Mesothelial cell of epicardium (in vitro differentiated cells): ENCODE results near the gene MAPK14. TPM values are rescaled to one million over a fixed set of nuclear protein-coding genes. Genes with fewer than 3 reads are reported as not detected.
"Not testable (repeated sequence)": the region's sequence is repeated elsewhere in the genome, so short reads cannot be mapped to it uniquely, and the experiment has no call there.

ENCODE experiments used
- DNase-seq, 2 experiments: peaks; one replicate each; pipeline ENCODE4 v3.0.0; 2021; ENCODE audit warnings: low spot score in 2 of 2; ENCODE audit not compliant: unreplicated experiment in 2 of 2
- H3K27ac Mint-ChIP-seq: 2 replicates; pipeline ENCODE4 v1.8.0; 2021; ENCODE audit warnings: mixed read lengths
- H3K27me3 Mint-ChIP-seq: 2 replicates; pipeline ENCODE4 v1.8.0; 2021; ENCODE audit warnings: low read depth, mixed read lengths
- H3K36me3 Mint-ChIP-seq: 2 replicates; pipeline ENCODE4 v1.8.0; 2021; ENCODE audit warnings: mixed read lengths
- H3K4me1 Mint-ChIP-seq: 2 replicates; pipeline ENCODE4 v1.8.0; 2021; ENCODE audit warnings: mixed read lengths
- H3K4me3 Mint-ChIP-seq: 2 replicates; pipeline ENCODE4 v1.8.0; 2021; ENCODE audit warnings: mild to moderate bottlenecking, moderate library complexity, mixed read lengths
- H3K9me3 Mint-ChIP-seq: 2 replicates; pipeline ENCODE4 v1.8.0; 2021; ENCODE audit warnings: mixed read lengths
- total RNA-seq: library from RNA; stranded (reverse); gene quantifications from 3 replicates; pipeline ENCODE4 v1.2.1, GENCODE V29; 2021
- TF ChIP-seq, protein P1 (sequence below): fragments of 200-600 bp; sonication (generic); IDR thresholded peaks from one replicate; pipeline ENCODE4 v1.5.0; 2021; ENCODE audit warnings: antibody characterized with exemption; ENCODE audit not compliant: unreplicated experiment

The MAPK14 gene
- total RNA-seq, 1 donor from 2014 or later, result 54.8 TPM

DNA sequence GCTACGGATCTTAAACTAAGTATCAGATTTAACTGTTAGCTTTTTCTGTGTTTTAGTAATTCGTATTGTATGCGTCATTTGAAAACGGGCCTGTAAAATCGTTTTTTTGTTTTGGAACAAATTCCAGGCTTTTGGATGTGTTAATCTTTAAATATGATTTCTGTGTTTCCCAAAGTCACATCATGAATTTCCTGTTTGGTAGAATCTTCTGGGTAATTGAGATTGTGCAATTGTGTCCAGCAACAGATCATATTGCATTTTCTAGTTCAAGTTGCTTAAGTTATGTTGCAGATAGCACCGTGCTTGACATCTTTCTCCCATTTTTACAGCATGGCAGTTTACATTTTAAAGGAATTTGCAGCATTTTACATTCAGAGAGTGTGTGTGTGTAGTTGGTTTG, 1.9 kb downstream of the MAPK14 start:
- TF ChIP-seq, protein P1, sequence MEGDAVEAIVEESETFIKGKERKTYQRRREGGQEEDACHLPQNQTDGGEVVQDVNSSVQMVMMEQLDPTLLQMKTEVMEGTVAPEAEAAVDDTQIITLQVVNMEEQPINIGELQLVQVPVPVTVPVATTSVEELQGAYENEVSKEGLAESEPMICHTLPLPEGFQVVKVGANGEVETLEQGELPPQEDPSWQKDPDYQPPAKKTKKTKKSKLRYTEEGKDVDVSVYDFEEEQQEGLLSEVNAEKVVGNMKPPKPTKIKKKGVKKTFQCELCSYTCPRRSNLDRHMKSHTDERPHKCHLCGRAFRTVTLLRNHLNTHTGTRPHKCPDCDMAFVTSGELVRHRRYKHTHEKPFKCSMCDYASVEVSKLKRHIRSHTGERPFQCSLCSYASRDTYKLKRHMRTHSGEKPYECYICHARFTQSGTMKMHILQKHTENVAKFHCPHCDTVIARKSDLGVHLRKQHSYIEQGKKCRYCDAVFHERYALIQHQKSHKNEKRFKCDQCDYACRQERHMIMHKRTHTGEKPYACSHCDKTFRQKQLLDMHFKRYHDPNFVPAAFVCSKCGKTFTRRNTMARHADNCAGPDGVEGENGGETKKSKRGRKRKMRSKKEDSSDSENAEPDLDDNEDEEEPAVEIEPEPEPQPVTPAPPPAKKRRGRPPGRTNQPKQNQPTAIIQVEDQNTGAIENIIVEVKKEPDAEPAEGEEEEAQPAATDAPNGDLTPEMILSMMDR, result no peak
- peak overlapping the region; percentile 93 for H3K27ac Mint-ChIP-seq

DNA sequence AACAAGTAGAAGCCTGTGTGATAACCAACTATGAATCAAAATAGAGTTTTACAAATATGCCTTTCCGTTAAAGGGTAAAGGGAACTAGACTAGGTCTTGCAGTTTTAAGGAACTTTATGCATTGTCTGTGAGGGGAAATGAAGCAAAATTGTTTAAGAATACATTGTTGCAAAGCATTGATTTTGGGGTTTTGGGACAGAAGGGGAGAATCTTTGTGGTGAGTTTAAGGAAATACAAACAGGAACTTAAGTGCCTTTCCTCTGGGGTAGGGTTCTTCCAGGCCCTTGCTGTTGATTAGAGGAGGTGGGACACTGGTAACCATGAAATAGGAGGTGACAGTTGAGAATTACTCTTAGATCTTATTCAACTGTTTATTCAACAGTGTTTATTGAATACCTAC, 4.7 kb downstream of the MAPK14 start:
- Mint-ChIP-seq H3K4me1 (peaks cover 49% of the 10 kb centered on the region), H3K36me3 (no peaks in the 10 kb centered on the region), H3K4me3 (no peak overlapping the region), H3K27ac (peak overlapping the region; percentile 69), H3K9me3 (no peaks in the 10 kb centered on the region), H3K27me3 (no peaks in the 10 kb centered on the region)
- no peak for DNase-seq
- TF ChIP-seq, protein P1, result no peak

More for the DNA sequence above, 1.9 kb downstream of the MAPK14 start:
- no peak for DNase-seq
- H3K4me3 Mint-ChIP-seq, result peak overlapping the region; percentile 85
- no peaks in the 10 kb centered on the region for H3K36me3 Mint-ChIP-seq
- H3K9me3 Mint-ChIP-seq, result no peaks in the 10 kb centered on the region
- no peaks in the 10 kb centered on the region for H3K27me3 Mint-ChIP-seq
- H3K4me1 Mint-ChIP-seq, result peaks cover 60% of the 10 kb centered on the region

DNA sequence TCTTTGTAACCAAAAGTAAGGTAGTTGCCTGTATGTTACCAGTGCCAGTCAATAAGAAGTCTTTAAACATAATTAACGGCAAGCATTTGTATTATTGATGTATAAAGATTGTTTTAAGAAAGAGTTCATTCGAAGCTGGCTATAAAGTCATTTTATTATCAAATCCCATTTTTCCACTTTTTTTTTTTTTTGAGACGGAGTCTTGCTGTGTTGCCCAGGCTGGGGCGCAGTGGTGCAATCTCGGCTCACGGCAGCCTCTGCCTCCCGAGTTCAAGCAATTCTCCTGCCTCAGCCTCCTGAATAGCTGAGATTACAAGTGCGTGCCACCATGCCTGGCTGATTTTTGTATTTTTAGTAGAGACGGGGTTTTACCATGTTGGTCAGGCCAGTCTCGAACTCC, 5.5 kb downstream of the MAPK14 start:
- not testable (repeated sequence) for DNase-seq, H3K27ac Mint-ChIP-seq, H3K9me3 Mint-ChIP-seq, H3K36me3 Mint-ChIP-seq, H3K4me3 Mint-ChIP-seq, H3K27me3 Mint-ChIP-seq
- H3K4me1 Mint-ChIP-seq, result peaks cover 53% of the 10 kb centered on the region

DNA sequence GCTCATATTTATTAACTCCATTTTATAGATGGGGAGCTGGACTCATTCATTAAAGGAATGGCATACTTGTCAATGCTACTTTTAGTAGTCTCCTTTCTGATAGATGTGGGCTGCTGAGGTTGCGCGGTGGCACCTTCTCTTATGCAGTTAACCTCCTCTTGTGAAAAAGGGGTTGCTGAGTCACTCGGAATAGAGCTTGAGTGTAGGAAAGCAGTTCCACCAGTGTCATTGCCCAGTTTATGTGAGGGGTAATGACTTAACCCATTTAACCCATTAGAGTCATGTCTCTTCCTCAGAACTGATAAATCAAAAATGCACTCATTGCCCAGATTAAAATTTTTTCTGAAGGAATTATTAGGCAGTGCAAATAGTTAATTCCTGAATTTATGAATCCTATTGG, 6.3 kb downstream of the MAPK14 start:
- Mint-ChIP-seq H3K27me3 (no peaks in the 10 kb centered on the region), H3K9me3 (no peaks in the 10 kb centered on the region), H3K27ac (peak overlapping the region; percentile 48), H3K4me1 (peaks cover 61% of the 10 kb centered on the region), H3K36me3 (no peaks in the 10 kb centered on the region), H3K4me3 (no peak overlapping the region)
- TF ChIP-seq, protein P1, result no peak
- no peak for DNase-seq

DNA sequence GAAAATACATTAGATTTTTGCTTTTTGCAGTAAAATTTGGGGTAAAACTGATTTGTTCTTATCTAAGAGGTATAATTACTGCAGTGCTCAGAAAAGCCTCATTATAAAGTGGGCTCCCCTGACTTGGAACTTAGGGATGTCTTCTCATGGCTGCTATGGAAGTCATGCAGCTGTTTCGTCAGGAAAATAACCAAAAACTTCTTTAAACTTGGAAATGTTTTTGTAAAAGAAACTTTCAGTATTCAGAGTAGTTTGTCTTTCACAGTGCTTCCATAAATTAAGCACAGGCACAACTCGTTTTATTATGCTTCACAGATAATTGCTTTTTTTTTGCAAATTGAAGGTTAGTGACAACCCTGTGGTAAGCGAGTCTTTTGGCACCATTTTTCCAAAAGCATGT, 6.8 kb downstream of the MAPK14 start:
- no peak overlapping the region for H3K4me3 Mint-ChIP-seq

DNA sequence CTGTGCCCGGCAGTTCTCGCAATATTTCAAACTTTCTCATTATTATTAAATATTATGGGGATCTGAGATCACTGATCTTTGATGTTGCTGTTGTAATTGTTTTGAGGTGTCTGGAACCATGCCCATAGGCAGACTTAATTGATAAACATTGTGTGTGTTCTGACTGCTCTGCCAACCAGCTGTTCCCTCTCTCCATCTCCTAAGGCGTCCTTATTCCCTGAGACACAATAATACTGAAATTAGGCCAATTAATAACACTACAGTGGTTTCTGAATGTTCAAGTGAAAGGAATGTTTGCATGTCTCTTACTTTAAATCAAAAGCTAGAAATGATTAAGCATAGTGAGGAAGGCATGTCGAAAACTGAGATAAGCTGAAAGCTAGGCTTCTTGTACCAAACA, 7.6 kb downstream of the MAPK14 start:
- Mint-ChIP-seq H3K9me3 (no peaks in the 10 kb centered on the region), H3K4me1 (peaks cover 63% of the 10 kb centered on the region), H3K27ac (peak overlapping the region; percentile 54), H3K4me3 (no peak overlapping the region), H3K27me3 (no peaks in the 10 kb centered on the region), H3K36me3 (no peaks in the 10 kb centered on the region)
- DNase-seq, result no peak
- TF ChIP-seq, protein P1, result no peak

More for the DNA sequence above, 6.8 kb downstream of the MAPK14 start:
- Mint-ChIP-seq H3K27me3 (no peaks in the 10 kb centered on the region), H3K4me1 (peaks cover 62% of the 10 kb centered on the region), H3K27ac (peak overlapping the region; percentile 50), H3K36me3 (no peaks in the 10 kb centered on the region), H3K9me3 (no peaks in the 10 kb centered on the region)
- TF ChIP-seq, protein P1, result no peak
- DNase-seq, result no peak
